Upper lobe of right lung (tissue), 1 donor: Measurements from ENCODE around the gene NAT9. TPM values are rescaled to one million over a fixed set of nuclear protein-coding genes. Genes with fewer than 3 reads are reported as not detected.

Experiments
- ATAC-seq: fragments of 200-7000 bp; cut with Tn5 transposase; one replicate; pipeline ENCODE4 v1.9.1; 2020; ENCODE audit warnings: mild to moderate bottlenecking, moderate library complexity
- DNase-seq: peaks from one replicate; pipeline ENCODE4 v3.0.0-alpha.2; 2020
- H3K27ac ChIP-seq: fragments of 200-600 bp; one replicate; pipeline ENCODE4 v1.8.0; 2022
- H3K27me3 ChIP-seq: fragments of 200-600 bp; one replicate; pipeline ENCODE4 v1.8.0; 2022; ENCODE audit warnings: mild to moderate bottlenecking
- H3K36me3 ChIP-seq: fragments of 200-600 bp; one replicate; pipeline ENCODE4 v1.8.0; 2022
- H3K4me1 ChIP-seq: fragments of 200-600 bp; one replicate; pipeline ENCODE4 v1.8.0; 2022
- H3K4me3 ChIP-seq: fragments of 200-600 bp; one replicate; pipeline ENCODE4 v1.8.0; 2022; ENCODE audit warnings: mild to moderate bottlenecking
- H3K9me3 ChIP-seq: fragments of 200-600 bp; one replicate; pipeline ENCODE4 v1.8.0; 2022
- intact Hi-C: fragments of 100-400 bp; cut with DNase I; formaldehyde crosslinking; loops from one replicate; pipeline ENCODE4 v1.11.0; 2022
- total RNA-seq: library from RNA; stranded (reverse); fragmentation: NEBNext Ultra II Directional; extraction: Animal tissue kit (Norgen Biotek cat#: 25700); gene quantifications from one replicate; pipeline ENCODE4 v1.2.1, GENCODE V29; 2021
- TF ChIP-seq, protein P1 (sequence below): fragments of 200-600 bp; IDR thresholded peaks from one replicate; pipeline ENCODE4 v1.8.0; 2022; ENCODE audit warnings: antibody characterized with exemption
- donor health status: DM: no; HTN: yes; CAD: no; lungs with severe emphysema.

NAT9 gene
- total RNA-seq, 1 donor from 2014 or later: 40.8 TPM

DNA sequence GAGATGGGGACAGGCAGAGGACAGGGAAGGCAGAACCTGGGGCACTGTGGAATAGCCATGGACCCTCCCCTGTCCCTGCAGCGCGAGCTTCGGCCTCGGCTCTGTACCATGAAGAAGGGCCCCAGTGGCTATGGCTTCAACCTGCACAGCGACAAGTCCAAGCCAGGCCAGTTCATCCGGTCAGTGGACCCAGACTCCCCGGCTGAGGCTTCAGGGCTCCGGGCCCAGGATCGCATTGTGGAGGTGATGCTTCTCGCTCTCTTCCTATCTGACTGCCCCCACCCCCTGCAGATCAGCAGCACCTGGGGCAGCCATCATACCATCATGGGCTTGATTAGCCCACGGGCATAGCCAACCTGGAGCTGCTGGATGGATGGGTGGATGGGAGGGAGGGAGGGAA is 14.2 kb downstream of the NAT9 start:
- no peak for ATAC-seq
- Histone ChIP-seq H3K4me3 (no peak overlapping the region), H3K4me1 (peaks cover 43% of the 10 kb centered on the region), H3K27me3 (no peaks in the 10 kb centered on the region), H3K27ac (no peak overlapping the region), H3K36me3 (no peaks in the 10 kb centered on the region), H3K9me3 (no peaks in the 10 kb centered on the region)
- TF ChIP-seq, protein P1, sequence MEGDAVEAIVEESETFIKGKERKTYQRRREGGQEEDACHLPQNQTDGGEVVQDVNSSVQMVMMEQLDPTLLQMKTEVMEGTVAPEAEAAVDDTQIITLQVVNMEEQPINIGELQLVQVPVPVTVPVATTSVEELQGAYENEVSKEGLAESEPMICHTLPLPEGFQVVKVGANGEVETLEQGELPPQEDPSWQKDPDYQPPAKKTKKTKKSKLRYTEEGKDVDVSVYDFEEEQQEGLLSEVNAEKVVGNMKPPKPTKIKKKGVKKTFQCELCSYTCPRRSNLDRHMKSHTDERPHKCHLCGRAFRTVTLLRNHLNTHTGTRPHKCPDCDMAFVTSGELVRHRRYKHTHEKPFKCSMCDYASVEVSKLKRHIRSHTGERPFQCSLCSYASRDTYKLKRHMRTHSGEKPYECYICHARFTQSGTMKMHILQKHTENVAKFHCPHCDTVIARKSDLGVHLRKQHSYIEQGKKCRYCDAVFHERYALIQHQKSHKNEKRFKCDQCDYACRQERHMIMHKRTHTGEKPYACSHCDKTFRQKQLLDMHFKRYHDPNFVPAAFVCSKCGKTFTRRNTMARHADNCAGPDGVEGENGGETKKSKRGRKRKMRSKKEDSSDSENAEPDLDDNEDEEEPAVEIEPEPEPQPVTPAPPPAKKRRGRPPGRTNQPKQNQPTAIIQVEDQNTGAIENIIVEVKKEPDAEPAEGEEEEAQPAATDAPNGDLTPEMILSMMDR: no peak
- no peak for DNase-seq
- intact Hi-C loops: no loop called here

DNA sequence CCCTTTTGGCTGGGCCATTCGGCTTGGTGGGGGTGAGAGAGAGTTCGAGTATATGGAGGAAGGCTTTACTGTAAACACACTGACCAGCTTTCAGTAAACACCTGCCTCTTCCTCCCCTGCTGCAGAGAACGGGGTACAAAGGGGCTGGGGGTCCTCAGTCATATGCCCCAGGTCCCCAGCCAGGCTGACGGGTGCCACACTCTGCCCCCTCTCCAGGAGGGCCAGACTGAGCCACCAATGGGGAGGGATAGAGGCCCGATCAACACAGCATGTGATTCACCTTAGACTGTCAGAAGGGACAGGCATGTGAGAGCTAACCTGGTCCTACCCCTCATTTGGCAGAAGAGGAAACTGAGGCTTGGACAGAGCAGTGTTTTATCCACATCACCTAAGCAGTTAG is 14.7 kb downstream of the NAT9 start:
- DNase-seq (no peak), ATAC-seq (no peak)
- TF ChIP-seq, protein P1: no peak
- Histone ChIP-seq H3K9me3 (no peaks in the 10 kb centered on the region), H3K36me3 (no peaks in the 10 kb centered on the region), H3K27ac (no peak overlapping the region), H3K4me1 (peaks cover 48% of the 10 kb centered on the region), H3K27me3 (no peaks in the 10 kb centered on the region), H3K4me3 (no peak overlapping the region)
- intact Hi-C loops: no loop called here

DNA sequence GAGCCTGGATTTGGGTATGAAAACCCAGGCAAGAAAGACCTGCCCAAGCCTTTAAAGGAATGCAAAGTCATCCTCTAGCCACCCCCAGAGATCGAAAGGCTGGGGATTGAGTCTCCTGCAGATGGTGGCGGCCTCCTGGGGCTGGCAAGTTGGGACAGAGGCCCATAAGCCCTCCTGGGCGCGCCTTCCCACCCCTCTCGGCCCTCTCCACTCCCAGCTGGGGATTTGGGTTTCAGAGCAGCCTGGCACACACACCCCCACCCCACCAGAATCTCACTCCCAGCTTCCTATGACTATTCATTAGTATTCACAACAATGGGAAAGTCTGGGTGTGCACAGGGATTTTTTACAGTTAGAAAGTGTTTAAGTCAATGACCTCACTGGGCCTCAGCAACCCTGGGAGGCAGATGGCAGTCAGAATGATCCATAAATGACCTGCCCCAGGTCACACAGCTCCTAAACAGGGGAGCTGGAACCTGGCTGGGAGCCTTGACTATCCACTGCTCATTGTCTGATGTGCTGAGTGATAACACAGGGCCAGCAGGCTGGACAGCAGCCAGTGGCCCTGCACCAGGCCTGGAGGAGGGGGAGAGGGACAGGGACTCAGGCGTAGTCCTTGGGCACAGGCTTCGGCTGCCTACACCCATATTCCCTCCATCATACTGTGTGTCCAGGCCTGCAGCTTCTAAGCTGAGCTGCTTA is 15.6 kb downstream of the NAT9 start:
- TF ChIP-seq, protein P1: no peak
- no peaks in the 10 kb centered on the region for H3K36me3 ChIP-seq
- no peaks in the 10 kb centered on the region for H3K9me3 ChIP-seq
- peak overlapping the region; percentile 42 for H3K27ac ChIP-seq
- no peaks in the 10 kb centered on the region for H3K27me3 ChIP-seq
- H3K4me1 ChIP-seq: peaks cover 48% of the 10 kb centered on the region
- ATAC-seq (no peak), DNase-seq (no peak)
- intact Hi-C loops: no loop called here
- H3K4me3 ChIP-seq: no peak overlapping the region

DNA sequence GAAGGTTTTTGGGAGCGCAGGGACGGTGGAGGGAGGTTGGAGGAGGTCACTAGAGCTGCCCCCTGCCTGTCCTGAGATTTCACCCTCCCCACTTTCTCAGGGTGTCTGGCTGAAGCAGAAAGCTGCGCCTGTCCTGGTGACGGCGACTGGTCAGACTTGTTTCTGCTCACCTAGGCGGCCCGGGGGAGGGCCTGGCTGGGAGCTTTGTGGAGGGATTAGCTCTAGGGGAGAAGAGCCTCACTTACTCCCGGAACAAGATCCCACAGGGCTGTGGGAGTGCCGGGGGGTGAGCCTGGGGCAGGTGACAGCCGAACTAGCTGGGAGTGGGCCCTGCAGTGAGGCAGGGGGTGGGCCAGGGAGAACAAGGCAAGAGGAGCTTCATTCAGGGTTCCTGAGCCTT is 16.2 kb downstream of the NAT9 start:
- no peaks in the 10 kb centered on the region for H3K9me3 ChIP-seq
- TF ChIP-seq, protein P1: no peak
- H3K4me1 ChIP-seq: peaks cover 48% of the 10 kb centered on the region
- ATAC-seq: peak; percentile 45
- intact Hi-C loops: no loop called here
- H3K27ac ChIP-seq: peak overlapping the region; percentile 47
- H3K27me3 ChIP-seq: no peaks in the 10 kb centered on the region
- H3K4me3 ChIP-seq: no peak overlapping the region
- no peaks in the 10 kb centered on the region for H3K36me3 ChIP-seq
- DNase-seq: peak; percentile 73

DNA sequence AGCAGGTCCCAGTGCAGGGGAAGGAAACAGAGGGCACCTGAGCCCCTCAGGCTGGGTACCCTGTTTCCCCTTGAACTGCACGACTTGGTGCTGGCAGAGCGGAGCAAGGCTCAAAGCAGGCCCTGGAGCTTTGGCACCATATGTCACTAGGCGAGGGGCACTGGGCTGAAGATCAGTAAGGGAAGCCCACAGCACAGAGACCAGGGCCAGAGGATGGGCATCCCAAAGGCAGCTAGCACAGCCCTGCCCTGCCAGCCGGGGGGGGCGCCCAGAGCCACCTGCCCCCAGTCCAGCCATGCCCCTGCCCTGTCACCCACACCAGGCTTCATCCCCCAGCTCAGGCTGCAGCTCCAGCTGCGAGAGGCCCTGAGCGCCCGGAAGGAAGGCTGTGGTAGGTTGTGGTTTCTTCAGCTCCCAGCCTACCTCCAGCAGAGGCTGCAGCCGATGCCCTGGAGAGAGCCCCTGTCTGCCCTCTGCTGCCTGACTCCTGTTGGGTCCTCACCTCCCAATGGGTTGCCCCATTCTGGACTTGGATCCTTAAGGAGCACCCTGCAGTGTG is 16.8 kb downstream of the NAT9 start:
- TF ChIP-seq, protein P1: no peak
- peak; percentile 21 for ATAC-seq

More for the DNA sequence above, 16.8 kb downstream of the NAT9 start:
- DNase-seq: no peak
- peaks cover 48% of the 10 kb centered on the region for H3K4me1 ChIP-seq
- intact Hi-C loops: no loop called here
- H3K27ac ChIP-seq: peak overlapping the region; percentile 47
- no peaks in the 10 kb centered on the region for H3K36me3 ChIP-seq
- no peaks in the 10 kb centered on the region for H3K27me3 ChIP-seq
- H3K4me3 ChIP-seq: no peak overlapping the region
- no peaks in the 10 kb centered on the region for H3K9me3 ChIP-seq
